Measurements from ENCODE around the gene INHBA.

DNA sequence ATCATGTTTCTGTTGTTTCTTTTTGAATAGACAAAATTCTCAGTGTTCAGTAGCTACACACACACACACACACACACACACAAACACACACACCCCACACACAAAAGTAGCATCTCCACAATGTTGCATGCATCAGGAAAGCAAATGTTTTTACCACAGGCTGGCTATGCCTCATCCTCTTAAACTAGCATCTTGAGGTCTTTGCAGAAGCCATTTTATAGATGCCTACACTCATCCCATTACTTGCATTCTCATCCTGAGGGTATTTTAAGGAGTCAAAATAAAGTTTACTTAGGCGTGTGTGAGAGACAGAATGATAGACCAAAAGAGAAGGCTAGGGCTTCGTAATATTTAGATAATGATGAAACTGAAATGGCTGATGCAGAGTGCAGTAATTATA lies 7.9 kb upstream of the INHBA start:
- TF ChIP-seq POLR2A (IDR thresholded peaks at IDR 0.05; ENCODE audit: low read depth, low read length) (no peak), TAF1 (IDR thresholded peaks at IDR 0.05; ENCODE audit: low read depth, low read length) (no peak), POLR2AphosphoS5 (IDR thresholded peaks at IDR 0.05; ENCODE audit: low read depth, low read length) (no peak), SPI1 (IDR thresholded peaks at IDR 0.05; ENCODE audit: low read depth, low read length) (no peak)
